OCI-LY7 (cell line): Measurements from ENCODE around the gene GSE1. TPM values are rescaled to one million over a fixed set of nuclear protein-coding genes. Genes with fewer than 3 reads are reported as not detected.
A peak's percentile ranks its signal among the peaks of the same experiment; 100 is the strongest.

Experiments
- BruUV-seq: library from RNA; stranded (reverse); fragments of 400-500 nt; replicated peaks from 2 replicates; lab custom pipeline; 2021; lab: Mats Ljungman, UMichigan
- CTCF ChIA-PET: fragments of 300-600 bp; sonication (Branson Sonifier 250); formaldehyde crosslinking; loops from one replicate; lab custom pipeline; 2022; ENCODE audit warnings: antibody characterized with exemption; ENCODE audit not compliant: unreplicated experiment; lab: Charles Lee
- POLR2A ChIA-PET: fragments of 300-600 bp; sonication (Branson Sonifier 250); formaldehyde crosslinking; loops from one replicate; lab custom pipeline; 2022; ENCODE audit warnings: antibody characterized with exemption; lab: Charles Lee
- DNase-seq: peaks from one replicate; pipeline ENCODE4 v3.0.0-alpha.2; 2015; ENCODE audit warnings: low spot score
- H2AFZ ChIP-seq: fragments of 200-600 bp; sonication (generic), shearing (Covaris generic); 2 replicates; pipeline ENCODE4 v1.6.1; 2014; ENCODE audit warnings: mild to moderate bottlenecking, antibody characterized with exemption, low read length, moderate library complexity
- H3K27ac ChIP-seq: fragments of 200-600 bp; sonication (generic); 2 replicates; pipeline ENCODE4 v1.5.1; 2014; ENCODE audit warnings: mixed run types, low read depth, mild to moderate bottlenecking, moderate library complexity, low read length, inconsistent platforms; ENCODE audit not compliant: poor library complexity, severe bottlenecking
- H3K36me3 ChIP-seq: fragments of 200-600 bp; sonication (generic); 2 replicates; pipeline ENCODE4 v1.6.1; 2014; ENCODE audit warnings: mild to moderate bottlenecking, antibody characterized with exemption, low read length, moderate library complexity, mixed read lengths; ENCODE audit not compliant: insufficient read depth
- H3K4me1 ChIP-seq: fragments of 200-600 bp; sonication (generic); 2 replicates; pipeline ENCODE4 v1.5.1; 2014; ENCODE audit warnings: mild to moderate bottlenecking, low read length; ENCODE audit not compliant: insufficient read depth, poor library complexity, severe bottlenecking
- H3K4me2 ChIP-seq: fragments of 200-600 bp; sonication (generic); 2 replicates; pipeline ENCODE4 v1.6.1; 2014; ENCODE audit warnings: mild to moderate bottlenecking, low read length
- H3K4me3 ChIP-seq: fragments of 200-600 bp; sonication (generic); 2 replicates; pipeline ENCODE4 v1.5.1; 2014; ENCODE audit warnings: mild to moderate bottlenecking, low read depth, low read length; ENCODE audit not compliant: poor library complexity, severe bottlenecking
- H3K79me2 ChIP-seq: fragments of 200-600 bp; sonication (generic); 2 replicates; pipeline ENCODE4 v1.6.1; 2016; ENCODE audit warnings: low read depth, mild to moderate bottlenecking, low read length, moderate library complexity, mixed read lengths; ENCODE audit not compliant: insufficient read depth
- H3K9me2 ChIP-seq: fragments of 200-600 bp; sonication (generic); 2 replicates; pipeline ENCODE4 v1.6.1; 2016; ENCODE audit warnings: mild to moderate bottlenecking, low read length, mixed read lengths; ENCODE audit not compliant: insufficient read depth
- H3K9me3 ChIP-seq: fragments of 200-600 bp; sonication (generic); 2 replicates; pipeline ENCODE4 v1.6.1; 2014; ENCODE audit warnings: mild to moderate bottlenecking, mixed run types, low read length, mixed read lengths
- H4K20me1 ChIP-seq: fragments of 200-600 bp; sonication (generic); 2 replicates; pipeline ENCODE4 v1.6.1; 2014; ENCODE audit warnings: mild to moderate bottlenecking, antibody characterized with exemption, low read length, moderate library complexity, mixed read lengths; ENCODE audit not compliant: insufficient read depth
- CTCF ChIP-seq: fragments of 200-600 bp; sonication (generic); conservative IDR thresholded peaks from 2 replicates; pipeline ENCODE4 v1.5.1; 2014; ENCODE audit warnings: mild to moderate bottlenecking, antibody characterized with exemption, low read length, moderate library complexity, mixed read lengths
- EZH2phosphoT487 ChIP-seq: fragments of 200-600 bp; sonication (generic); IDR thresholded peaks from 2 replicates; pipeline ENCODE4 v1.6.1; 2018; ENCODE audit warnings: low read depth, borderline replicate concordance, mild to moderate bottlenecking, mixed run types, antibody characterized with exemption, low read length, moderate library complexity, mixed read lengths
- intact Hi-C: fragments of 100-400 bp; cut with micrococcal nuclease; formaldehyde crosslinking; loops from one replicate; pipeline ENCODE4 v1.10.0; 2022; ENCODE audit not compliant: unreplicated experiment
- total RNA-seq, 2 experiments: library from RNA; depleted of rRNA in 1 of 2; stranded (reverse); fragments of >200 nt in 1 of 2; shearing (Covaris generic) in 1 of 2; gene quantifications; 2 replicates each; pipeline ENCODE4 v1.2.3, GENCODE V29; 2014 to 2022

Gene GSE1
- total RNA-seq, 2 experiments from 2014 or later = 30.9 to 66.6 TPM

- intact Hi-C loops = loop anchor here (2.0 to 5.0 kb wide), 2 partner anchors 77 to 213 kb away; partner anchors contain the start of gene GSE1
- Histone ChIP-seq H3K4me3 (peak overlapping the region; percentile 63), H4K20me1 (peaks cover 6% of the 10 kb centered on the region; the same call in 1 of the 2 replicates), H3K27ac (no peak overlapping the region), H3K36me3 (peaks cover 28% of the 10 kb centered on the region), H3K4me1 (peaks cover 43% of the 10 kb centered on the region), H3K9me3 (no peaks in the 10 kb centered on the region), H3K79me2 (peaks cover 43% of the 10 kb centered on the region), H3K9me2 (no peaks in the 10 kb centered on the region), H2AFZ (peak overlapping the region; percentile 69; the same call in 1 of the 2 replicates), H3K4me2 (peak overlapping the region; percentile 84)
- no peak for DNase-seq
- ChIA-PET POLR2A (interaction anchor here (0.9 to 2.5 kb wide), 2 partner anchors 27 to 64 kb away, joined by 3 to 12 read pairs; no protein-coding TSS in a partner anchor), CTCF (interaction anchor here (0.6 kb wide), 1 partner anchor 305 kb away, joined by 3 read pairs; no protein-coding TSS in a partner anchor)
- BruUV-seq = no TSS peak
- TF ChIP-seq EZH2phosphoT487 (no peak), CTCF (no peak)
Observed at GRCh38 chr16:85689285-85689949, 76.3 kb downstream of the GSE1 start.

GRCh38 chr16:85689950-85690320, 76.8 kb downstream of the GSE1 start:
- H2AFZ ChIP-seq = 0 out of 2 replicates have a peak overlapping the region, but pooled peaks have one; percentile 8
- CTCF ChIA-PET = no interaction called here
- intact Hi-C loops = loop anchor here (2.0 to 5.0 kb wide), 2 partner anchors 77 to 212 kb away; partner anchors contain the start of gene GSE1
- H3K36me3 ChIP-seq = peaks cover 23% of the 10 kb centered on the region
- H3K4me3 ChIP-seq = no peak overlapping the region
- BruUV-seq = no TSS peak
- DNase-seq = no peak
- H3K4me2 ChIP-seq = peak overlapping the region; percentile 84
- TF ChIP-seq CTCF = no peak
- TF ChIP-seq EZH2phosphoT487 = no peak
- peaks cover 42% of the 10 kb centered on the region for H3K4me1 ChIP-seq
- POLR2A ChIA-PET = interaction anchor here (0.9 to 2.5 kb wide), 2 partner anchors 26 to 64 kb away, joined by 3 to 12 read pairs; no protein-coding TSS in a partner anchor
- H4K20me1 ChIP-seq = peaks cover 4% of the 10 kb centered on the region; the same call in 1 of the 2 replicates
- H3K79me2 ChIP-seq = peaks cover 38% of the 10 kb centered on the region
- H3K9me3 ChIP-seq = no peaks in the 10 kb centered on the region
- H3K27ac ChIP-seq = no peak overlapping the region
- no peaks in the 10 kb centered on the region for H3K9me2 ChIP-seq
